ENCODE measurements around the gene DHFR.
"Not testable (repeated sequence)": the region's sequence is repeated elsewhere in the genome, so short reads cannot be mapped to it uniquely, and the experiment has no call there.

DHFR gene

GRCh38 chr5:80591352-80591751, 63.4 kb downstream of the DHFR start:
- no peak for FAIRE-seq

DNA sequence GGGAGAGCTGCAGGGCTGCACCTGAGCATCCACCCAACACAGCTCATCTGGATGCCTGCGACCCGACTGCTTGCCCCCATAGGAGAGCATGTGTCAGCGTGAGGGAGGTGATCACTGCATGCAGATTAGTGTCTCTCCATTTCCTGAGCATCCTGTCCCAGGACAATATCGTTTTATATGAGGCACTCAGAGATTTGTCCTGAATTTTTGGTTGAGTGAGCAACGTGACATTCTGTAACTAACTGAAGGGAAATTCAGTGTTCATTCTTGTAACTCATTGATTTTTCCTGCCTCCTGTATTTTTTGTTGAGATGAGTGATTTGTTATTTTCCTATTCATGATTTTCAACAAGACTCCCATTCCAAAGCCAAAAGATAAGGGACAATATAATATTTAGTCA, 64.0 kb downstream of the DHFR start:
- no peak for FAIRE-seq

GRCh38 chr5:80588858-80589540, 65.8 kb downstream of the DHFR start:
- FAIRE-seq = no peak

DNA sequence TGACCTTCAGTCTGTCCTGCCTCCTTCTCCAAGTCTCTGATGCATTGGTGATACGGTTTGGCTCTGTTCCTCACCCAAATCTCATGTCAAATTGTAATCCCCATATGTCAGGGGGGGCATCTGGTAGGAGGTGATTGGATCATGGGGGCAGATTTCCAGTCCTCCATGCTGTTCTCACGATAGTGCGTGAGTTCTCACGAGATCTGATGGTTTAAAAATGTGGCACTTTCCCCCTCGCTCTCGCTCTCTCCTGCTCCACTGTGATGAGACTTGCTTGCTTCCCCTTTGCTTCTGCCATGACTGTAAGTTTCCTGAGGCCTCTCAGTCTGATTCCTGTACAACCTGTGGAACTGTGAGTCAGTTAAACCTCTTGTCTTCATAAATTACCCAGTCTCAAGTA, 70.0 kb downstream of the DHFR start:
- FAIRE-seq = no peak

DNA sequence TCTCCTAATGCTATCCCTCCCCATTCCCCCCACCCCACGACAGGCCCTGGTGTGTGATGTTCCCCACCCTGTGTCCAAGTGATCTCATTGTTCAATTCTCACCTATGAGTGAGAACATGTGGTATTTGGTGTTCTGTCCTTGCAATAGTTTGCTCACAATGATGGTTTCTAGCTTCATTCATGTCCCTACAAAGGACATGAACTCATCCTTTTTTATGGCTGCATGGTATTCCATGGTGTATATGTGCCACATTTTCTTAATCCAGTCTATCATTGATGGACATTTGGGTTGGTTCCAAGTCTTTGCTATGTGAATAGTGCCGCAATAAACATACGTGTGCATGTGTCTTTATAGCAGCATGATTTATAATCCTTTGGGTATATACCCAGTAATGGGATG, 74.5 kb downstream of the DHFR start:
- FAIRE-seq = not testable (repeated sequence)

DNA sequence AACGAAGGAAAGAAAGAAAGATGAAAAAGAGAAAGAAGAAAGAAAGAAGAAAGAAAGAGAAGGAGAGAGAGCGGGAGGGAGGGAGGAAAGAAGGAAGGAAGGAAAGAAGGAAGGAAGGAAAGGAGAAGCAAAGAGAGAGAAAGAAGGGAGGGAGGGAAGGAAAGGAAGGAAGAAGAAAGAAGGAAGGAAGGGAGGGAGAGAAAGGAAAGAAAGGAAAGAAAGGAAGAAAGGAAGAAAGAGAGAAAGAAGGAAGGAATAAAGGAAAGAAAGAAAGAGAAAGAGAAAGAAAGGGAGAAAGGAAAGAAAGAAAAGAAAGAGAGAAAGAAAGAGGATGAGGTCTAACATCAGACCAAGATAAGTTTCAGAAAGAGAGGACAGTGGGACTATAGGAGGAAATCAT, 75.7 kb downstream of the DHFR start:
- FAIRE-seq = no peak

DNA sequence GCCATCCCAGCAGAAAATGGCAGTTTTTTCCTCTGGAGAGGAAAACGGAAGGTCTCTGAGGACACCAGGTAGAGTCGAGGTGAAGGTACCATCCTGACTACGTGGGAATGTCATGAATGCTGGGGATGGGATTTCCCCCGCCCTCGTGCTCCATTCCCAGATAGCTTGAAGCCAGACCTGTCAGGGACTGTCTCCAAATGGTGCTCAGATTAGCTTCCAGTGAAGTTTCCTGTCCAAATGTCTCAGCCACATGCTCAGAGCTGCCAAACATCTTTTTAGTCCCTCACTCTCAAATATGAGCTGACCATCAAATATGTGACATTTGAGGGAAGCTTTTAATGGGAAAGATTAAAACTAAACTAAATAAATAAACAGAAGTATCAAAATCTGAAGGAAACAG, 77.1 kb downstream of the DHFR start:
- no peak for FAIRE-seq

GRCh38 chr5:80576383-80576782, 78.4 kb downstream of the DHFR start:
- FAIRE-seq = no peak
